A549 (cell line): ENCODE data around the gene ARF4. TPM values are rescaled to one million over a fixed set of nuclear protein-coding genes. Genes with fewer than 3 reads are reported as not detected.

ENCODE experiments used
- ATAC-seq, 2 experiments: fragments of 200-7000 bp in 1 of 2; fragments of >200 bp in 1 of 2; cut with Nextera tagmentation in 1 of 2; cut with Tn5 transposase in 1 of 2; 3 replicates each; pipeline versions ENCODE4 v1.8.0 to v1.9.1; 2018 to 2020; ENCODE audit warnings: mild to moderate bottlenecking in 1 of 2, moderate library complexity in 1 of 2
- CTCF ChIA-PET: fragments of 300-600 bp; sonication (Branson Sonifier 250); formaldehyde crosslinking; extraction: SDS; loops from one replicate; lab custom pipeline; 2021; ENCODE audit warnings: antibody characterized with exemption, inconsistent platforms; lab: Yijun Ruan, JAX
- POLR2A ChIA-PET: fragments of 350-600 bp; formaldehyde crosslinking; extraction: SDS; loops from one replicate; lab custom pipeline; 2021; ENCODE audit warnings: antibody characterized with exemption, inconsistent platforms; lab: Yijun Ruan, JAX
- DNase-seq, 2 experiments: peaks; one replicate each; pipeline versions ENCODE4 v3.0.0 to v3.0.0-alpha.2; 2011 to 2016; ENCODE audit warnings: low read depth in 1 of 2, low spot score in 1 of 2
- FAIRE-seq: peaks from 2 replicates; lab custom pipeline; 2011; peaks lifted over from hg19 to GRCh38; lab: Jason Lieb, UNC
- H3K27ac ChIP-seq, 2 experiments: fragments of >200 bp; sonication (Bioruptor Twin); formaldehyde crosslinking; 3 replicates each; pipeline ENCODE4 v1.5.1; 2016 to 2017
- H3K4me1 ChIP-seq: fragments of >200 bp; sonication (Bioruptor Twin); formaldehyde crosslinking; 3 replicates; pipeline ENCODE4 v1.6.1; 2016
- H3K4me2 ChIP-seq: fragments of >200 bp; sonication (Bioruptor Twin); formaldehyde crosslinking; 3 replicates; pipeline ENCODE4 v1.6.1; 2016
- H3K4me3 ChIP-seq: fragments of >200 bp; sonication (Bioruptor Twin); formaldehyde crosslinking; 3 replicates; pipeline ENCODE4 v1.5.1; 2016
- H3K9me3 ChIP-seq: fragments of >200 bp; sonication (Bioruptor Twin); formaldehyde crosslinking; 3 replicates; pipeline ENCODE4 v1.6.1; 2016
- FOSL2 ChIP-seq, 2 experiments: fragments of 450-650 bp in 1 of 2; fragments of >200 bp in 1 of 2; sonication (Bioruptor Twin) in 1 of 2; formaldehyde crosslinking; IDR thresholded peaks; 2 replicates each; pipeline versions ENCODE4 v1.5.0 to v1.6.1; 2016 to 2020; ENCODE audit warnings: mild to moderate bottlenecking in 1 of 2, moderate library complexity in 1 of 2
- HOXB5 ChIP-seq: fragments of 250-450 bp; sonication (Bioruptor Pico); IDR thresholded peaks from 2 replicates; pipeline ENCODE4 v1.5.0; 2020; ENCODE audit warnings: mild to moderate bottlenecking, moderate library complexity
- KDM5A ChIP-seq: fragments of 200-600 bp; sonication (generic); IDR thresholded peaks from 2 replicates; pipeline ENCODE4 v1.6.1; 2016; ENCODE audit warnings: antibody characterized with exemption, mild to moderate bottlenecking
- polyA plus RNA-seq, 4 experiments: library from polyadenylated mRNA; depleted of rRNA in 3 of 4; stranded (reverse); fragments of >200 nt; fragmentation: RNase III in 1 of 4; extraction: RNeasy Plus Mini Kit Qiagen cat#74134 plus additional on column Dnase treatment in 1 of 4; gene quantifications; 2 replicates in 3 of 4; 3 replicates in 1 of 4; pipeline ENCODE4 v1.2.3, GENCODE V29; 2011 to 2017
- small RNA-seq, 6 experiments: library from RNA; depleted of rRNA; stranded (forward); fragments of <200 nt; gene quantifications; one replicate each; pipeline ENCODE3, GENCODE V24; 2012
- TF ChIP-seq, protein P1 (sequence below): IDR thresholded peaks from 2 replicates; pipeline ENCODE4 v1.6.1; 2012

ARF4 gene
- polyA plus RNA-seq, 2 of the 4 experiments (the other 2 are of a cell fraction) = 129 to 262 TPM

DNA sequence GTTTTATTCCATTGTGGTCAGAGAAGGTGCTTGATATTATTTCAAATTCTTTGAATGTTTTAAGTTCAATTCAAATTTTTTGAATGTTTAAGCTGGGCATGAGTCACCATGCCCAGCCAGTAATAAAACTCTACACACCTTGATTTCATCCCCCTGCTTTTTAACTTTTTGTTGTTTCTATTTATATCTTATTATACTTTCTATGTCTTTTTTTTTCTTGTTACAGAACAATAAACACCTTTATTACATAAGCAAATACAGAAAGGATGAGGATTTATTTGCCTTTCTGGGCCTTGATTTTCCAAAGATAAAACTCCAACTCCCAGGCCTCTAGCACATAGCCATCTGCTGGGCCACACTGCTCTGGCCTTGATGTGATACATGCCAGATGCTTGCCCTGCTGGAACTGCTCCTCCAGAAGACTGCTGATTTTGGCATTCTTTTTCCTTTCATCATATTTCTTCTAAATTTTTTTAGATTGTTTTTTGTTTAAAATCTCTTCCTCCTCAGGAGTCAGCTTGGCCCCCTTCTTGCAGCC is 67.0 kb downstream of the ARF4 start:
- Histone ChIP-seq H3K4me2 (0 out of 3 replicates have a peak overlapping the region, but pooled peaks have one; percentile 25), H3K4me1 (no peaks in the 10 kb centered on the region), H3K4me3 (no peak overlapping the region)
- no peak for TF ChIP-seq HOXB5 (CRISPR knock-in tag)
- no peak for TF ChIP-seq FOSL2 (IDR thresholded peaks at IDR 0.05)
- TF ChIP-seq FOSL2 (CRISPR knock-in tag; IDR thresholded peaks at IDR 0.05) = 0 out of 2 replicates have a peak, but pooled peaks have one; percentile 14
- no peak for TF ChIP-seq KDM5A
- TF ChIP-seq, protein P1, sequence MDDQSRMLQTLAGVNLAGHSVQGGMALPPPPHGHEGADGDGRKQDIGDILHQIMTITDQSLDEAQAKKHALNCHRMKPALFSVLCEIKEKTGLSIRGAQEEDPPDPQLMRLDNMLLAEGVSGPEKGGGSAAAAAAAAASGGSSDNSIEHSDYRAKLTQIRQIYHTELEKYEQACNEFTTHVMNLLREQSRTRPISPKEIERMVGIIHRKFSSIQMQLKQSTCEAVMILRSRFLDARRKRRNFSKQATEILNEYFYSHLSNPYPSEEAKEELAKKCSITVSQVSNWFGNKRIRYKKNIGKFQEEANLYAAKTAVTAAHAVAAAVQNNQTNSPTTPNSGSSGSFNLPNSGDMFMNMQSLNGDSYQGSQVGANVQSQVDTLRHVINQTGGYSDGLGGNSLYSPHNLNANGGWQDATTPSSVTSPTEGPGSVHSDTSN = no peak
- TF ChIP-seq, all 56 proteins: peak for 1
- DNase-seq = no peak
- FAIRE-seq = no peak
- H3K9me3 ChIP-seq = no peaks in the 10 kb centered on the region
- no peak for ATAC-seq
- H3K27ac ChIP-seq = no peak overlapping the region
- CTCF ChIA-PET = no interaction called here
- POLR2A ChIA-PET = no interaction called here

Small RNA genes within 50 kb of the gene (small RNA-seq; reads per million reads assigned to genes)
- gene RNU6-108P = 0 reads per million in 6 experiments
- gene RNU6-483P = 0 reads per million in 6 experiments
- 0 reads per million in 6 experiments for gene RNU6ATAC26P

Other genes with a start within 250 kb of the ARF4 start
- 0.09 and 0.20 TPM in 2 replicates for gene DNAH12, start 53.0 kb downstream of the ARF4 start, polyA plus RNA-seq (2011; rRNA removed)
- 0.05 to 0.13 TPM (median 0.05 TPM) in 3 replicates for gene DNAH12, start 53.0 kb downstream of the ARF4 start, polyA plus RNA-seq (2017; fragmentation: RNase III; extraction: RNeasy Plus Mini Kit Qiagen cat#74134 plus additional on column Dnase treatment)
- gene PDE12, start 41.1 kb downstream of the ARF4 start, polyA plus RNA-seq (2011; rRNA removed) = 12.9 and 14.4 TPM in 2 replicates
- 12.6 to 12.9 TPM (median 12.7 TPM) in 3 replicates for gene PDE12, start 41.1 kb downstream of the ARF4 start, polyA plus RNA-seq (2017; fragmentation: RNase III; extraction: RNeasy Plus Mini Kit Qiagen cat#74134 plus additional on column Dnase treatment)
- 15.8 and 18.1 TPM in 2 replicates for gene DENND6A, start 95.7 kb upstream of the ARF4 start, polyA plus RNA-seq (2011; rRNA removed)
- gene DENND6A, start 95.7 kb upstream of the ARF4 start, polyA plus RNA-seq (2017; fragmentation: RNase III; extraction: RNeasy Plus Mini Kit Qiagen cat#74134 plus additional on column Dnase treatment) = 5.4 to 6.7 TPM (median 5.9 TPM) in 3 replicates
- gene SLMAP, start 159.0 kb upstream of the ARF4 start, polyA plus RNA-seq (2011; rRNA removed) = 25.3 and 33.1 TPM in 2 replicates
- gene SLMAP, start 159.0 kb upstream of the ARF4 start, polyA plus RNA-seq (2017; fragmentation: RNase III; extraction: RNeasy Plus Mini Kit Qiagen cat#74134 plus additional on column Dnase treatment) = 15.1 to 15.7 TPM (median 15.2 TPM) in 3 replicates